ENCODE results near the gene NPAS2.

DNA sequence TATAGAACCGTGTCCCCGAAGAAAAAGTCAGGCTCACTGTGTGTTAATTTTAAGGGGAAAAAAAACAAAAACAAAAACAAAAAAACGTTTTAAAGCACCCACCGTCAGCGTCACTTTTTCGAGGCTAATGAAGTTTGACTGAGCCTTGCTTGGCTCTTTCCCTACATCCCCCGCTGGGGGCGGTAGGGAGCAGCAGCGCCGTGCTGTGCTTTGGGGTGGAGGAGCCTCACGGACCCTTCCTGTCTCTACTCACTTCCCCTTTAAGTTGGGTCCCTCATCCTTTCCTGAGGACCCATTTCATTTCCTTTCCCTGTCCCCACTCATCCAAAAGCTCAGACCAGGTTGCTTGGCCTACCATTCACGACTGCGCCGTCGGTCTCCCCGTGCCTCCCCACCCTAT lies 99.4 kb downstream of the NPAS2 start:
- TF ChIP-seq CTCF (IDR thresholded peaks at IDR 0.05): peak in 1 of 4 experiments; percentile 24
- no peak for TF ChIP-seq POLR2A (IDR thresholded peaks at IDR 0.05)

Data from gastroesophageal sphincter (tissue), 3 donors.